ENCODE measurements around the gene APAF1.
"Not testable (repeated sequence)": the region's sequence is repeated elsewhere in the genome, so short reads cannot be mapped to it uniquely, and the experiment has no call there.

The APAF1 gene

DNA sequence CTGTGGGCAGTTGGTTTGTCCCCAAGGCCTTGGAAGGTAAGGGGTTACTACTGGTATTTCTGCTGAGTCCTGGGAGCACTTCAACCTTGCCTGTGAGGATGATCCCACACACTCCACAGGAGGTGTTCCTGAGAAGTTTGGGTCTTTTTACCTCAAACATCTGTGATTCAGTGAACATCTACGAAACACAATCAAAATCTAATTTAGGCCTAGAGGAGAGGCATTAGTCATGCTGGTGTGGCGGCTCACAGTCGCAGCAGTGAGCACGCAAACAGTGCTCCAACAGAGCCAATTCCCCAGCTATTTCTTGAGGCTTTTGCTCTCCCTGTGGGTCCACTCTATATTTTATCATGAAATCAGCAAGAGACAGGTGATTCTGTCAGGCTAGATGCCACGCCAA is 107.6 kb downstream of the APAF1 start:
- no peak for DNase-seq (ENCODE audit: low read depth in 3 of 3)

DNA sequence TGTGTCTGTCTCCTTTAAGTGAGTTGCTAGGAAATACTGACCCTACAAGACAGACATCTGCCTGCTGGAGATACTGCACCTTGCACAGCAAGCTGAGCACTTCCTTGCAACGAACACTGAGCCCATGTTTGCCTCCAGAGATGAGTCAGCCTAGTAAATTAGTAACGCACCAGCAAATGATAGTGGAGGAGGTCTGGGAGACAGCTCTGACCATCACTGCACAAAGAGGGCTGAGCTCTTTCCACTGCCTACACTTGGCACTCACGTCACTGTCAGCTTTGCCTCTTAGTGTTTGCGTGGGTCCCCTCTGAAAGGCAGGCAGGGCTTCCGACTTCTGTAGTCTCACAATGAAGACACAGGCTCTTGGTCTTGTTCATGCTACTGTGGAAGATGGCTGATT is 109.0 kb downstream of the APAF1 start:
- no peak for DNase-seq (ENCODE audit: low read depth in 3 of 3)

GRCh38 chr12:98755855-98756254 is 110.8 kb downstream of the APAF1 start:
- DNase-seq (ENCODE audit: low read depth in 3 of 3): not testable (repeated sequence)

DNA sequence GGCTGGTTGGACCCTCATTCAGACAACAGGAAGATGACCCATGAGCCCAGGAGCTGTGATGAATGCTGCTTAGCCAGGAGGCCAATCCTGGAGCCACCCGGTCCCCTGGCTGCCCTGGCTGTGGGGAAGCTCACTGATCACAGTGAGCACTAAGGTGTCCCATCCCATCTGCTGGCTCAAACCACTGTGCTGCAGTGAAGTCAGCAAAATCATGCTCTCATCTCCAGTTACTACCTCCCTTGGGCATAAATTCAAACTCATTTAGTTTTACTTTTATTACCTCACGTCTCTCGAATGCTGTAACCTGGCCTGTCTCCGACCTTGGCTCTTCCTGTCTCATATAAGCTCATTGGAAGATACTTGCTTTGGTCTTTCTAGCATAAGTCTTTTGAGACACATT is 112.4 kb downstream of the APAF1 start:
- DNase-seq (ENCODE audit: low read depth in 3 of 3): no peak

GRCh38 chr12:98758331-98758730 is 113.2 kb downstream of the APAF1 start:
- DNase-seq (ENCODE audit: low read depth in 3 of 3): no peak

- no peak for DNase-seq (ENCODE audit: low read depth in 3 of 3)
Measured at GRCh38 chr12:98763656-98764055, 118.6 kb downstream of the APAF1 start.

- DNase-seq (ENCODE audit: low read depth in 3 of 3): no peak
Measured at GRCh38 chr12:98767248-98767647, 122.2 kb downstream of the APAF1 start.

DNA sequence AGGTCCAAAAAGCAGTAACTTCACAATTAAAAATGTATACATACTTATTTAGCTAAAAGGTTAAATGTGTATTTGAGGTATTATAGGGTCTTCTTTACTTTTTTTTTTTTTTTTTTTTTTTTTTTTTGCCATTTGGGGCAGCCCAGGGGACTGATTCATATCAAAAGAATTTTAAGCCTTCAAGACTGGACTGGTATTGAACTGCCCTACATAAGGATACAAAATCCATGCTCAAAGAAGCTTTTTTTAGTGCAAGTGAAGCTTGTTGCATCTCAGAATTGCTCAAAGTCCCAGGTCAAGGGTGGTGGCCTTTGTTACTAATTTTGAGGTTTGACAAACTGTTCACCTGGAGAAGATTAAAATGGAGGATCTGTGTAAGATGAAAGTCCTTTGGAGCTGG is 124.0 kb downstream of the APAF1 start:
- DNase-seq (ENCODE audit: low read depth in 3 of 3): no peak

- DNase-seq (ENCODE audit: low read depth in 3 of 3): no peak
Measured at GRCh38 chr12:98770230-98770629, 125.1 kb downstream of the APAF1 start.

DNA sequence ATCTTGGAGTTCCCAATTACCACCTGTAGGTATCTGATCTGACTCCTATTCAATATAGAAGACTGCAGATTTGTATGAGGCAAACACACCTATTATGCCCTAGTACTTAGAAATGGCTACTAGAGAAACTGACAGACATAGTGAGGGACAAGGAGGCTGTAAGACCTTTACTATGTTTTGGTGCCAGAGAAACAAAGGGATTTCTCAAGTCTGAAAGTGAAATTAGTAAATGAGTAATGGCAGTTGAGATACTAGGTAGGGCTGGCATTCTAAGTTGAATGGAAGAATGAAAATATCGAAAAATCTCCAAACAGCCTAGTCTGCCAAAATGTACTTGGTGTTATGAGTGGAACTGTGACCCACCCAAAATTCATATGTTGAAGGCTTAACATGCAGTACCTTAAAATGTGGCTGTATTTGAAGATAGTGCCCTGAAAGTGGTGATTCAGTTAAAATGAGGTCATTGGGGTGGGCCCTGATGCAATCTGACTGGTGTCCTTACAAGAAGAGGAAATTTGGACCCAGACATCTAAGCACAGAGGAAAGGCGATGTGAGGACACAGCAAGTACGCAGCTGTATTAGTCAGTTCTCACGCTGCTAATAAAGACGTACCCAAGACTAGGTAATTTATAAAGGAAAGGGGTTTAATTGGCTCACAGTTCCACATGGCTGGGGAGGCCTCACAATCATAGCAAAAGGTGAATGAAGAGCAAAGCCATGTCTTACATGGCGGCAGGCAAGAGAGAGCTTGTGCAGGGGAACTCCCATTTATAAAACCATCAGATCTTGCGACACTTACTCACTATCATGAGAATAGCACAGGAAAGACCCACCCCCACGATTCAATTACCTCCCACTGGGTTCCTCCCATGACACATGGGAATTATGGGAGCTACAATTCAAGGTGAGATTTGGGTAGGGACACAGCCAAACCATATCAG is 127.0 kb downstream of the APAF1 start:
- no peak for DNase-seq (ENCODE audit: low read depth in 3 of 3)

DNA sequence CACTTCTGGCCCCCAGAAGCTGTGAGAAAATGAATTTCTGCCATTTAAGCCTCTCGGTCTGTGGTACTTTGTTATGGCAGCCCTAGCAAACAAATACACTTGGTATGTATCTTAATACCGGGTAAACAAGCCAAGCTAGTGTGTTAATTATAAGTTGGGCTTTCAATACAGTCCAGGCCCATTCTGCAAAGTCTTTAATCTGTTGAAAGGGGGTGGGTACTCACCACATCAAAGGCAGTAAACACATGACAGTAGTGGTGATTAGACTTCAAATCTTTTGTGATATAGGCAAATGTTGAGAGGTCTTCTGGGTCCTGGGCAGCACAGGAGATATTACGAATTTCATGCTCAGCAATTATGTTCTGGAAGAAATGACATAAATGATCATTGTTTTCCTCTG is 127.7 kb downstream of the APAF1 start:
- DNase-seq (ENCODE audit: low read depth in 3 of 3): no peak

DNA sequence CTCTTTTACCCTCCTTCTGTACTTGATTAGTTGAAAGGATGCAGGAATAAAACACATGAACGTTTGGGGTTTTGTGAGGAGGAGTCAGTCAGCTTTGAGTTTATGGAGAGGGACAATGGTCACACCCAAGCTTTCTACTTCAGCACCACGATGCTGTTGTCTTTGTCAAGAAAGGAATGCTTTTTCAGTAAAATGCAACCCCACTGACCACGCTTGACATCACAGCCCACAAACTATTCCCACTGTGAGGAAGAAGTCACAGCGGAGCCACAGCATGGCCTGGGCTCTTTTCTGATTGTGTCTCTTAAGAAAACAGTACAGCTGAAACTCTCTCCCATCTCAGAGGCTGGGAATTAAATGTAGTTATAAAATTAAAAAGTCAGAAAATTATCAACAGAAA is 135.2 kb downstream of the APAF1 start:
- no peak for DNase-seq (ENCODE audit: low read depth in 3 of 3)

DNA sequence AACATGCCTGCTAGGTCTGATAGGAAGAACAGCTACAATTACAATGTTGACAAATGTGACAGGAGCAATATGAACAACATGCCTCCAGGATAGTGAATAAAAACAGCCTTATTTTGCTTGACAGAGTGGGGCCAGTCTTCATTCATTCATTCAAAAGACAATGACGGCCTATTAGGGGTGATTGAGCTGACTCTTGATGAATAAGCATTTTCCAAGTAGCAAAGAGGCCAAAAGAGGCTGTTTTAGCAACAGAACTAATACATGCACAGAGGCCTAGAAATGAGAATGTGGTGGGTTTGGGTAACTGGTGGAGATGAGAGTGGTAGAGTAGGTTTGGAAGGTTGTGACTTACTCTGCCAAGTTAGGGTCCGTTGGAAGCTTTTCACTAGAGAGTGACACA is 138.3 kb downstream of the APAF1 start:
- DNase-seq (ENCODE audit: low read depth in 3 of 3): no peak

Data from stimulated activated CD4-positive, alpha-beta T cell treated with anti-CD3 and anti-CD28 coated beads, TNF-alpha, amount 100 ng/mL, for 48 hours (primary cell).